Superior temporal gyrus (tissue), 1 donor: ENCODE data around the gene PRKCH.

Experiments
- DNase-seq: peaks from one replicate; pipeline ENCODE4 v3.0.0-alpha.2; 2016; ENCODE audit errors: extremely low spot score

PRKCH gene

GRCh38 chr14:61321385-61322010 is at the start of gene PRKCH:
TSS of gene PRKCH (plus strand) at chr14:61321579. CDS start at chr14:61322102, 523 bp downstream.
- no peak for DNase-seq

DNA sequence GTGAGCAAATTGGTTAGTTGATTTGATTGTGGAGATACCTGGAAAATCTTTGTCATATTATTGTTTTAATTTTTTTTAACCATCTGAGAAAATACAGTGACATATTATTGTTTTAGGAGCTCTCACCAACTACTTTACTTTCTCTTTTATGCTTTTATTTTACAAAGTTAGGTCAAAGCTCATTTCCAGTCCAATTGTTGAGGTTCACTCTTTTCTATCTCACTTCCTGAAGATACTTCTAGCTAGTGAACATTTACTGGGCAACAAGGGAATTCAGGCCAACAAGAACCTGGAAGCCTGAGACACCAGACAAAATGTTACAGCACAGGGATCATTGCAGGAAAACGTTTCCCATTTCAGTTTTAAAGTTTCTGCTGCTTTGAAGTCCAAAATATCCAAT is 44.1 kb upstream of the PRKCH start:
- DNase-seq = no peak

GRCh38 chr14:61277784-61278183 is 43.6 kb upstream of the PRKCH start:
- no peak for DNase-seq

GRCh38 chr14:61279082-61279481 is 42.3 kb upstream of the PRKCH start:
- DNase-seq = no peak

DNA sequence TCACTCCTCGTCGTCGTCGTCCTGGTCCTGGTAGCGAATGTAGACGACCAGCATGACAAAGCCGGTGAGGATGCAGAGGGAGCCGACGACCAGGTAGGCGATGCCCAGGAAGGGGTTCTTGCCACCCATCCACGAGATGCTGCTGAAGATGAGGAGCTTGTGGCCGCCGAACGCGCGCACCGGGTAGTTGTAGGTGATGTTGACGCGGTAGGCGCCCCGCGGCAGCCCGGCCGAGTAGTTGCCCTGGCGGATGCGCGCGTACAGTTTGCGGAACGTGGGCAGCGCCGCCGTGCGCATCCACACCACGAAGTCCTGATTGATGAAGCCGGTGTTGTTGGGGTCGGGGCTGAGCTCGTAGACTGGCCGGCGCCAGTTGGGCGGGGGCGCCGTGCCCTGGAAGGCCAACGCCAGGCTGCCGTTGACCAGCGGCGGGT is 41.3 kb upstream of the PRKCH start:
- no peak for DNase-seq

- no peak for DNase-seq
Observed at GRCh38 chr14:61280526-61281185, 40.7 kb upstream of the PRKCH start.

DNA sequence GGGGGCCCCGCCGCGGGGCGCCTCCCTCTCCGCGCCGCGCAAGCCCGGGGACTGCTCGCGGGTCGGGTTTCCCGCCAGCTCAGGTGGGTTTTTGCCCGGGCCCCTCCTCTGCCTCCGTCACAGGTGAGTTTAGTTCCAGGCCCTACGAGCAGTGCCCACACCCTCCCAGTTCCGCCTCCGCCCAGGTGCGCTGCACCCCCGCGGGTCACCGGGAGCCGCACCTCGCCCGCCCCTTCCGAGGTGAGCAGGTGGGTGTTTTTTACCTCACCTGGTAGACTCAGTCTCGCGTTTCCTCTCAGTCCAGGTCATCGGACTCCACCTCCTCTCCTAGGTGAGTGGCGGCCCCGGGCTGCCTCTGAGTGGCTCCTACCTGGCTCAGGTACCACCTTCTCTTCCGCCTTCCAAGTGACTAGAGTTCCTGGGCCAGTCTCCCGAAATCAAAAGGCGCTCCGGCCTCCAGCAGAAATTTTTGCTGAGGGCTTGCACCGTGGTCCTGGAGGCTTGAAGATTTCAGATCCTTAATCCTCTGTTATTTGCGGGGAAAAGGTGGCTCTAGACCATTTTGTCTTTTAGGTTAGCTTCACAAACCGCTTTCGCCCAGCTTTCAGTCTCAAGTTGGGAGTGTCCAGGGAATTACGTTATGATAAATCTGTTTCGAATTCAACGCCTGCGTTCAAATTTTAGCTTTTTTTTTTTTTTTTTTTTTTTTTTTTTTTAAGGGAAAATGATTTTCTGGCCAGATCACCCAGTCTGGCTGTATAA is 40.0 kb upstream of the PRKCH start, which contains the start of gene TMEM30B:
TMEM30B (minus strand) TSS at position 153 of the 762 bp plus-strand sequence. CDS start 191 bp downstream, outside the sequence.
- no peak for DNase-seq

DNA sequence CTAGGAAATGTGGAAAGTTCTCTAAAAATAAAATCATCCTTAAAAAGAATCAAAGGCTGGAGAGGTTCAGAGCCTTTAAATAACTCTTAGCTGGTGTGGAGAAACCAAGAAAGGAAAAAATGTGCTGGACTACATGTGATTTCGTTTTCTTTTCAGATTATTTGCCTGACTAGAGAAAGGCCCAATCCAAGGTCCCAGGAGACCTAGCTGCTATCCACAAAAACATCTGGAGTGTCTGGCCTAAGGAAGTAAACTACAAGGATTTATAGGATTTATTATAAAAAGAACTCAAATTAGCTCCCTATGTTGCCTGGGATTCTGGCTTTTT is 39.5 kb upstream of the PRKCH start:
- DNase-seq = no peak

DNA sequence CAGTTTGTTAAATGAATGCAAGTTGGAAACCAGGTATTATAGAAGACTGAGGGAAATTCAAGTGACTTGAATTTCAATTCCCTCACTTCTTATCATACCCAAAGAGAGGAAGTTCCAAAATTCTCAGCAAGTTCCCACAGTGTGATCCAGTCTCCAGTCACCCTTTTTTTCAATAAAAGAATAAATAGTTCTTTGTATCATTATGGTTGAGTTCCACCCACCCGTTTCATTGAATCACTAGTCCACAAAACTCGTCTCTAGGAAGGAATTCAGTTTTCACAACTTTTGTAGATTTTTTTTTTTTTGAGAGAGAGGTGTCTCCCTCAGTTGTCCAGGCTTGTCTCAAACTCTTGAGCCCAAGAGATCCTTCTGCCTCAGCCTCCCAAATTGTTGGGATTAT is 38.6 kb upstream of the PRKCH start:
- DNase-seq = no peak

- no peak for DNase-seq
Observed at GRCh38 chr14:61284001-61284400, 37.4 kb upstream of the PRKCH start.

DNA sequence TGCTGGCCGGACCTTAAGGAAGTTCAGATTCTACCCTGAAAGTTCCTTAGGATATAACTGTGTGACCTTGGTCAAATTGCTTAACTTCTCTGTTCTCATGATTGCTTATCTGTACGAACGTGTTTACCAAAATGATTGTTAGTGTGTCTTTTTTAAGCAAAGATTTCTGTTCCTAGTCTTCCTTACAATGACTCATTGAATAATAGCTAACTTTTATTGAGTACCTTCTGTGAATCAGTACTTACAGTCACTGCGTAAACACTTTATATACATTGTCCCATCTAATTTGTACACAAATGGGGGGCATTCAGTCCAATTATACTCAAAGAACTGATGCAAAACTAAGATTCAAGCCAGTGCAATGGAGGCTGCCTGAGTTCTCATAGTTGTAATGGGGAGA is 36.0 kb upstream of the PRKCH start:
- DNase-seq = no peak

GRCh38 chr14:61287196-61287595 is 34.2 kb upstream of the PRKCH start:
- no peak for DNase-seq

DNA sequence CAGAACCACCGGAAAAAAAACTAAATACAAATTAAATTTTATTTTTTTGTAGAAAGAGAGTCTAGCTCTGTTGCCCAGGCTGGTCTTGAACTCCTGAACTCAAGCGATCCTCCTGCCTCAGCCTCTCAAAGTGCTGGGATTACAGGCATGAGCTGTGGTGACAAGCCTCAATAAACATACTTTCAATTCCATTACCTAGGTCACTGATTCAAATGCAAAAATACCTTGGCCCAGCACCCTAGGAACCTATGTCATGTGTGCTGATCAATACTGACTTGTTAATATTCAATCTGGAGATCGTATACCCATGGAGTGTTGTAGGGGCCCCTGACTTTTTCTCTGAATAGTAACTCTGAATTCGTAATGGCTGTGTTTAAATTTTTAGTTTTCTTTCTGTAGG is 33.2 kb upstream of the PRKCH start:
- DNase-seq = no peak

GRCh38 chr14:61288720-61289119 is 32.7 kb upstream of the PRKCH start:
- DNase-seq = no peak

GRCh38 chr14:61290701-61291100 is 30.7 kb upstream of the PRKCH start:
- DNase-seq = no peak

- DNase-seq = no peak
Observed at GRCh38 chr14:61296151-61296550, 25.2 kb upstream of the PRKCH start.

DNA sequence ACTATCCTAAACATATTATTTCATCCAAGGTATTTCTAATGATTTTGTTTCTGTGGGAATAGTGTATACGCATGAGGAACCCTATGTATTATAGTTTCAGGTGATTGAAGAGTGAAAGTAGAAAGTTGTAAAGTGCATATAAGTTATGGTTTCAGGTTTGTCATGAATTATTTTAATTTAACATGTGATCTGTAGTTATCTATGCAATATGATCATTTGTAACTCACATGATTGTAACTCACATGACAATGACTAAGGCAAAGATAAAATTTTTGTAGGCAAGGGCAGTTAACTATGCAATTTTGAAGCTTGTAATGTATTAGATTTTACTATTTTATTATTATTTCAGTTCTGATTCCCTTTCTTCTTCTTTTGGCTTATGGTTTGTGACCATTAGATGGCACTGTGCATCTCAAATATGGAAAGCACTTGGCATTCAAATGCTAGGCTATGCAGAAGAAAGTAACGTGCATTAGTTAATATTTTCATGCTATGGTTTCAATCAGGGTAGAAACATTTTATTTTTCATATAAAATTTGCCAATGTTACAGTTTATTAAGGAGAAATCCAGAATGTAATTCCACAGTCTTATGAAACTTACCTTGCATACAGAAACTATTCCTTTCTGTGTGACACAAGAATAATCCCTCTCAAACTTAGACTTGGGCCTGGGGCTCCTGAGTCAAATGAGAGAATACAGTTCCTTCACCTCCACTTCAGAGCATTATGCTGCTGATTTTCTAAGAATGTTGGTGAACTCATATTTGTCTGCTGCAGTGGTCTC is 24.5 kb upstream of the PRKCH start:
- peak; percentile 58 for DNase-seq

- no peak for DNase-seq
Observed at GRCh38 chr14:61297581-61297980, 23.8 kb upstream of the PRKCH start.

DNA sequence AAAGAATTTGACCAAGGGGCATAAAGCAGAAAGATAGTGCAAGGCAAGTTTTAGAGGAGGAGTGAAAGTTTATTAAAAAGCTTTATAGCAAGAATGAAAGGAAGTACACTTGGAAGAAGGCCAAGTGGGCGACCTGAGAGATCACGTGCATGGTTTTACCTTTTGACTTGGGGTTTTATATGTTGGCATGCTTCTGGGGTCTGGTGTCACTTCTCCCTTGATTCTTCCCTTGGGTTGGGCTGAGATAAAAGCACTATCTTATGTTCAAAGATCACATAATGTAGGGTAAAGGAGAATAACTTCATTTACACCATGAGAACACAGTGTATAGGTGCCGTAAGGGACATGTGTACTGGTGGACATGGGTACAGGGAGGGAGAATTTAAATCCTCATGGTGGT is 22.6 kb upstream of the PRKCH start:
- DNase-seq = no peak

- DNase-seq = no peak
Observed at GRCh38 chr14:61300209-61300608, 21.2 kb upstream of the PRKCH start.

DNA sequence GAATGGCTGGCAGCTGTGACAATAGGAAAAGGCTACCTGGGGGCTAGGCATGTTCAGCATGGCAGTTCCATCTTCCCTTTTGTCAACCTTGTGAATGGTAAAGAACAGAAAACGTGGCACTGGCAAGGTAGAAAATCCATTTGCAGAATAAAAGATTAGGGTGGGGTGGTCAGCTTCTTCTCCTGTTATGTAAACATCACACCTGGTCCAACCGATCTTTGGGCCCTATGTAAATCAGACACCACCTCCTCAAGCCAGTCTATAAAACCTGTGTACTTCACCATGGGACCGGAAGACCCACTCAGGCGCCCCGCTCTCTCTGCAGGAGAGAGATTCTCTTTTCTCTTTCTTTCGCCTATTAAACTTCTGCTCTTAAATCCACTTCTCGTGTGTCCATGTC is 20.6 kb upstream of the PRKCH start:
- DNase-seq = no peak

DNA sequence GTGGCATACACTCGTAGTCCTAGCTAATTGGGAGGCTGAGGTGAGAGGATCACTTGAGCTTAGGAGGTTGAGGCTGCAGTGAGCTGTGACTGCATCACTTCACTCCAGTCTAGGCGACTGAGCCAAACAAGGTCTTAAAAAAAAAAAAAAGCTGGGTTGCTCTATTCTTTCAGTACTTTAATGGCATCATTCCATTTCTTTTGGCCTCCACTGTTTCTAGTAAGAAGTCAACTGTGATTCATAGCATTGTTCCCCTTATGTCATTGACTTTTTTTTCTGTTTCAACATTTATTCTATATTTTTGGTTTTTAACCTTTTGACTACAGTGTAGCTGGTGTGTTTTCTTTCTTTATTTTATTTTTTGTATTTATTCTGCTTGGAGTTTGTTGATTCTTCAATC is 16.7 kb upstream of the PRKCH start:
- no peak for DNase-seq
